ENCODE data around the gene USP37. TPM values are rescaled to one million over a fixed set of nuclear protein-coding genes. Genes with fewer than 3 reads are reported as not detected.

USP37 gene
- total and polyA plus RNA-seq, 3 donors from 2014 or later: 26.7 to 81.4 (median 39.3) TPM

DNA sequence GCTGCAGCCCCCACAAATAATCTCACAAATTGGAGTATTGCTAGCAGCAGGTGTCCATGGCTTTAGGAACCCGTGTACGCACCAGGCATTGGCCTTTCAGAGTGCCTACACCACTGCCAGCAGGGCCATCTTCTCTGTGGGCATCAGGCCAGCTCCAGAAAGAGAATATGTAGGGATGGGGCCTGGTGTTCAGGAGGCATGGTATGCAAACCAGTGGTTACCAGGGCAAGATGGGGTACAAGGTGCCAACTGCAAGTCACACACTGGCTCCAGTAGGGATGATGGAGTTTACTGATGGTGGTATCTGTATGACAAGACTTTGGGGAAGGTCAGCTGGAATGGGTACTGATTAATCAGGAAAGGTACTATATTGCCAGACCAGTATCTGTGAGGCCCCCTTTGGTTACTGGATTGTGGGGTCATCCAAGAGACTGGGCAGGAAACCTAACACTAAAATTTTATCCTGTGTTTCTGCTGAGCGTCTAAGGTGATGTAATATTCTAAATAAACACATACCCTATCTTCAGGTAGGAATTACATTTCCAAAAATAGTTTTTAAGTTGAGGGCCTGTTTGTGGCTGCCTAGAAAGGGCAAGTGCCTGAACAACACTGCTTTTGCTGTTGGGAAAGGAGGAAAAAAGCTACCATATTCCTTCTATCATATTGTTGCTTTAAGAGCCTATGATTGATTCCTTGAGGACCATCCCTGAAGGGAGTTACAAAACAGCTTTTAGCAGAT is 9.5 kb upstream of the USP37 start:
- no peak for TF ChIP-seq POLR2A (IDR thresholded peaks at IDR 0.05)
- TF ChIP-seq CTCF (IDR thresholded peaks at IDR 0.05): no peak
- Histone ChIP-seq H3K36me3 (ENCODE audit: low read depth, missing control alignments) (no peaks in the 10 kb centered on the region), H3K4me3 (no peak overlapping the region), H3K4me1 (no peaks in the 10 kb centered on the region), H3K27ac (no peak overlapping the region), H3K27me3 (no peaks in the 10 kb centered on the region), H3K9me3 (no peaks in the 10 kb centered on the region)
- DNase-seq: no peak
- intact Hi-C loops (cut with DNase I; ENCODE audit: low total_unique reads): no loop called here
- 91 to 94% methylated on average over 3 of the region's 3 CpGs for WGBS, 2 donors

DNA sequence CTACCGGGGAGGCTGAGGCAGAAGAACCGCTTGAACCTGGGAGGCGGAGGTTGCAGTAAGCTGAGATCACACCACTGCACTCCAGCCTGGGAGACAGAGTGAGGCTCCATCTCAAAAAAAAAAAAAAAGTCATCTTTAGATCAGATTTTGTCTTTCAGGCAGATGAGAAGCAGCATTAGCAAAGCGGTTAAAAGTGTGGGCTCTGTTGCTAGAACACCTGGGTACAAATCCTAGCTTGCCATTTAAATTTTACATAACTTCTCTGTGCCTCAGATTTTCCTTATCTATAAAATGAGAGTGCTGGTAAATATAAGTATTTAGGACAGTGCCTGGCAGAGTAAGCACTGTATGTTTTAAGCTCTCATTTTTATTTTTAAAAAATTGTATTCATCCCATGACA is 8.7 kb upstream of the USP37 start:
- no peaks in the 10 kb centered on the region for H3K4me1 ChIP-seq
- TF ChIP-seq CTCF (IDR thresholded peaks at IDR 0.05) (no peak), POLR2A (IDR thresholded peaks at IDR 0.05) (no peak)
- H3K36me3 ChIP-seq (ENCODE audit: low read depth, missing control alignments): no peaks in the 10 kb centered on the region
- intact Hi-C loops (cut with DNase I; ENCODE audit: low total_unique reads): no loop called here
- WGBS, 2 donors: 93 to 96% methylated on average over 4 of the region's 4 CpGs
- no peak overlapping the region for H3K4me3 ChIP-seq
- no peak overlapping the region for H3K27ac ChIP-seq
- no peaks in the 10 kb centered on the region for H3K9me3 ChIP-seq
- no peak for DNase-seq
- H3K27me3 ChIP-seq: no peaks in the 10 kb centered on the region

- Histone ChIP-seq H3K4me1 (peaks cover 18% of the 10 kb centered on the region), H3K9me3 (no peaks in the 10 kb centered on the region), H3K36me3 (ENCODE audit: low read depth, missing control alignments) (no peaks in the 10 kb centered on the region), H3K27me3 (no peaks in the 10 kb centered on the region), H3K27ac (peak overlapping the region; percentile 95), H3K4me3 (no peak overlapping the region)
- no peak for DNase-seq
- intact Hi-C loops (cut with DNase I; ENCODE audit: low total_unique reads): no loop called here
- TF ChIP-seq CTCF (IDR thresholded peaks at IDR 0.05) (no peak), POLR2A (IDR thresholded peaks at IDR 0.05) (no peak)
- WGBS, 2 donors: 10 to 15% methylated on average over 6 of the region's 6 CpGs
Observed at GRCh38 chr2:218570850-218571249, 2.7 kb upstream of the USP37 start.

DNA sequence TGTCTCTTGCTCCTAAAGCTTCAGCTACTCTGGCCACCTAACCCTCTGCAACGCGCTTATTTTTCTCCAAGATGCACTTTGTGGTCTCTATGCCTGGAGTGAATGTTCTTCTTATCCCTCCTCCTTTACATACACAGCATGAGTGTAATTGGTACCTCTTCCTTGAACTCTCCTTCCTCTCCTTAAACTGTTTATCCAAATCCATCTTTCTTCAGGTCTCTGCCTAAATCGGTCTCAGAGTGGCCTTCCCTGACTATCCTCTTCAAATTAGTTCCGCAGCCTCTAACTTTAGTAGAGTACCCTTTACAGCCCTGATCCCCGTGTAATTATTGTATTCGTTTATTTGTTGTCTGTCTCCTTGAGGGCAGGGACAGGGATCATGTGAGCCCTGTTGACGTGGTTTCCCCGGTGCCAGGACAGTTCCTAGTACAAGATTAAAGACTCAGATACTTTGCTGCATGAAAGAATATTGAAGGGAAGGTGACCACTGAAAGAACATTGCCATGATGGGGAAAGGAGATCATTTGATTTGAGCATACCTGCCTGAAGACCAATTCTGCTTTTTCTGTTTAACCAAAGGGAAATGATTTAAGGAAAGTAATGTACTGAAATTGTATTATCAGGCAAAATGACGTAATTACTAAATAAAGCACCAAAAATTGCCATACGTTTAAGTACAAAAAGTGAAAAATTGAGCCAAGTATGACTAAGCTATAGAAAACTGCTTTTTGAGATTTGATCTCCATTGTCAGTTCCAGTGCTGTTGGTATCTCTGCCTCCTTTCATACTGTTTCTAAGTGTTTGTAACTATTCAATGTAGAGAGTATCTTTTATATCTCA is 1.7 kb upstream of the USP37 start:
- intact Hi-C loops (cut with DNase I; ENCODE audit: low total_unique reads): no loop called here
- H3K4me1 ChIP-seq: peaks cover 22% of the 10 kb centered on the region

More for the DNA sequence above, 1.7 kb upstream of the USP37 start:
- peak overlapping the region; percentile 66 to 95 for H3K4me3 ChIP-seq
- peak; percentile 66 for DNase-seq
- no peaks in the 10 kb centered on the region for H3K27me3 ChIP-seq
- H3K27ac ChIP-seq: peak overlapping the region; percentile 95
- no peaks in the 10 kb centered on the region for H3K9me3 ChIP-seq
- 5 to 6% methylated on average over 10 of the region's 10 CpGs for WGBS, 2 donors
- TF ChIP-seq CTCF (IDR thresholded peaks at IDR 0.05): no peak
- TF ChIP-seq POLR2A (IDR thresholded peaks at IDR 0.05): no peak
- no peaks in the 10 kb centered on the region for H3K36me3 ChIP-seq (ENCODE audit: low read depth, missing control alignments)
